GM10248 (cell line): Measurements from ENCODE around the gene CCNA1.

Experiments used
- CTCF ChIA-PET: fragments of 300-600 bp; sonication (Branson Sonifier 250); formaldehyde crosslinking; extraction: SDS; loops from one replicate; lab custom pipeline; 2021; ENCODE audit warnings: antibody characterized with exemption; lab: Yijun Ruan, JAX
- POLR2A ChIA-PET: fragments of 350-650 bp; sonication (Branson Sonifier 250); formaldehyde crosslinking; extraction: SDS; loops from one replicate; lab custom pipeline; 2020; ENCODE audit warnings: antibody characterized with exemption; lab: Yijun Ruan, JAX
- DNase-seq: peaks from one replicate; pipeline ENCODE4 v3.0.0; 2012; ENCODE audit errors: extremely low spot score
- CTCF ChIP-seq: IDR thresholded peaks from 2 replicates; pipeline ENCODE4 v1.5.1; 2012; ENCODE audit warnings: mild to moderate bottlenecking, low read depth; ENCODE audit errors: extremely low read depth, missing control alignments, control extremely low read depth

Gene CCNA1

DNA sequence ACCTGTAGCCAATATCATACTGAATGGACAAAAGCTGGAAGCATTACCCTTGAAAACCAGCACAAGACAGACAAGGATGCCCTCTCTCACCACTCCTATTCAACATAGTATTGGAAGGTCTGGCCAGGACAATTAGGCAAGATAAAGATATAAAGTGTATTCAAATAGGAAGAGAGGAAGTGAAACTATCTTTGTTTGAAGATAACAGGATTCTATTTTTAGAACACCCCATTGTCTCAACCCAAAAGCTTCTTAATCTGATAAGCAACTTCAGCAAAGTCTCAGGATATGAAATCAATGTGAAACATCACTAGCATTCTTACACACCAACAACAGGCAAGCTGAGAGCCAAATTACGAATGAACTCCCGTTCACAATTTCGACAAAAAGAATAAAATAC, 17.8 kb upstream of the CCNA1 start:
- ChIA-PET CTCF (interaction anchor here (0.6 to 0.7 kb wide), 2 partner anchors 20 to 321 kb away, joined by 3 read pairs; no protein-coding TSS in a partner anchor), POLR2A (no interaction called here)
- DNase-seq, result no peak
- TF ChIP-seq CTCF, result no peak

GRCh38 chr13:36417331-36417730, 15.0 kb upstream of the CCNA1 start:
- TF ChIP-seq CTCF, result no peak
- DNase-seq, result no peak
- ChIA-PET POLR2A (no interaction called here), CTCF (interaction anchor here (1.6 to 2.4 kb wide), 2 partner anchors 8 to 319 kb away, joined by 3 to 5 read pairs; no protein-coding TSS in a partner anchor)

- ChIA-PET CTCF (interaction anchor here (0.7 to 3.1 kb wide), 10 partner anchors 8 to 563 kb away, joined by 3 to 21 read pairs (median 4); no protein-coding TSS in a partner anchor), POLR2A (no interaction called here)
- no peak for TF ChIP-seq CTCF
- no peak for DNase-seq
Measured at GRCh38 chr13:36418022-36418805, 14.1 kb upstream of the CCNA1 start.

GRCh38 chr13:36420437-36420891, 11.8 kb upstream of the CCNA1 start:
- peak; percentile 83 for TF ChIP-seq CTCF
- POLR2A ChIA-PET, result no interaction called here
- CTCF ChIA-PET, result interaction anchor here (0.9 to 3.1 kb wide), 7 partner anchors 10 to 561 kb away, joined by 3 to 21 read pairs (median 5); no protein-coding TSS in a partner anchor
- DNase-seq, result peak; percentile 63

DNA sequence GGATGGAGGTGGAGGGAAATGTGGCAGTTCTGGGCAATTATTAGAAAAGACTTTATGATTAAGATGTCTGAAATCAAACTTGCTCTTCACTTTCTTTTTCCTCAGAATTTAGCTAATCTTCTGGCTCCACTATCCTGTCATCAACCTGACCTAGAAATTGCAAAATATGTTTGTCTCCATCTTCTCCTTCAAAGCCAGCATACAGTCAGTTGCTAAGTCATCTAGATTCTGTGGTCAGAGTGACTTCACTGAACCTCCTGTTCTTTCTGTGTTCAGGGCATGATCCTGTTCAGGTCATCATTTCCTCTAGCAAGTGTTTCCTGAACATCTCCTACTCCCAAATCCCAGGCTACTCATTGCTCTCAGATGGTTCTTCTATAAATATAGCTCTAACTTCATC, 10.8 kb upstream of the CCNA1 start:
- ChIA-PET POLR2A (no interaction called here), CTCF (interaction anchor here (0.7 to 3.1 kb wide), 4 partner anchors 11 to 420 kb away, joined by 3 to 21 read pairs (median 4); no protein-coding TSS in a partner anchor)
- no peak for DNase-seq
- TF ChIP-seq CTCF, result no peak

DNA sequence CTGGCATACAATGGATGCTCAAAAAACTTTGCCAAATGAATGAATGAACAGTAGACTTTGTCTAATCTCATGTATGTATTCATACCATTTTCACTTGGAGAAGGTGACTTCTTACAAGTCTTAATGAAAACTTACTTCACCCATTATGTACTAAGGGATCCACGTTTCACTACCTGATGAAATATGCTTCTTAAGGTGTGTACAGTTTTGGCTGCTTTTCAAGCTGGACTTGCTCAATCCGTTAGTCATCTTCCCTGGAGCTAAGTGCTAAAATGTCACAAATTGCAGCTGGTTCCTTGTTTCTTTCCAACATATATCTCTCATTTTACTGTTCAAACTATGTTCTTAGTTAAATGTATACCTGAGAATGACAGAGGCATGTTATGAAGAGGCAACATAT, 4.2 kb upstream of the CCNA1 start:
- POLR2A ChIA-PET, result no interaction called here

More for the DNA sequence above, 4.2 kb upstream of the CCNA1 start:
- DNase-seq, result no peak
- CTCF ChIA-PET, result interaction anchor here (1.6 kb wide), 1 partner anchor 12 kb away, joined by 4 read pairs; no protein-coding TSS in a partner anchor
- no peak for TF ChIP-seq CTCF
